Tibial nerve (tissue), 4 donors: ENCODE data around the gene SMYD3.

Experiments
- CTCF ChIP-seq, 5 experiments: fragments of 200-600 bp in 3 of 5; fragments of 450-650 bp in 2 of 5; sonication (generic) in 3 of 5; IDR thresholded peaks; one replicate each; pipeline ENCODE4 v1.5.1; 2016 to 2019; ENCODE audit warnings: antibody characterized with exemption in 5 of 5, mild to moderate bottlenecking in 3 of 5, moderate library complexity in 2 of 5
- EP300 ChIP-seq, 2 donors: sonication (generic); formaldehyde crosslinking; IDR thresholded peaks; one replicate each; pipeline ENCODE4 v1.6.1; 2017; ENCODE audit warnings: antibody characterized with exemption in 2 of 2, mild to moderate bottlenecking in 1 of 2
- POLR2A ChIP-seq, 2 donors: fragments of 450-650 bp; IDR thresholded peaks; one replicate each; pipeline ENCODE4 v1.6.1; 2017; ENCODE audit warnings: antibody characterized with exemption in 2 of 2, mild to moderate bottlenecking in 2 of 2, moderate library complexity in 2 of 2

GRCh38 chr1:245946905-245947304 lies 560.2 kb downstream of the SMYD3 start:
- TF ChIP-seq POLR2A (IDR thresholded peaks at IDR 0.05) (no peak), CTCF (IDR thresholded peaks at IDR 0.05) (no peak), EP300 (IDR thresholded peaks at IDR 0.05) (no peak)
